ENCODE measurements around the gene UPF1.

UPF1 gene

GRCh38 chr19:18878858-18879578 lies 47.3 kb downstream of the UPF1 start:
- no peak for DNase-seq

- DNase-seq = no peak
Measured at GRCh38 chr19:18879579-18880373, 48.0 kb downstream of the UPF1 start.

- DNase-seq = no peak
Measured at GRCh38 chr19:18881491-18881890, 49.7 kb downstream of the UPF1 start.

GRCh38 chr19:18883526-18884304 lies 52.0 kb downstream of the UPF1 start:
- DNase-seq = no peak

- no peak for DNase-seq
Measured at GRCh38 chr19:18886972-18887371, 55.2 kb downstream of the UPF1 start.

- no peak for DNase-seq
Measured at GRCh38 chr19:18889949-18890745, 58.4 kb downstream of the UPF1 start.

GRCh38 chr19:18893587-18894253 lies 62.0 kb downstream of the UPF1 start:
- DNase-seq = no peak

GRCh38 chr19:18894254-18895037 lies 62.7 kb downstream of the UPF1 start:
- no peak for DNase-seq

GRCh38 chr19:18895038-18895823 lies 63.5 kb downstream of the UPF1 start:
- no peak for DNase-seq

GRCh38 chr19:18895824-18896341 lies 64.1 kb downstream of the UPF1 start, which contains the start of gene CERS1:
Gene CERS1 (minus strand): TSS chr19:18896158. CDS start chr19:18896072, 86 bp downstream.
- DNase-seq = no peak

GRCh38 chr19:18896421-18896841 lies 64.7 kb downstream of the UPF1 start:
- DNase-seq = no peak

- no peak for DNase-seq
Measured at GRCh38 chr19:18897094-18898029, 65.6 kb downstream of the UPF1 start.

GRCh38 chr19:18898081-18898606 lies 66.4 kb downstream of the UPF1 start:
- no peak for DNase-seq

GRCh38 chr19:18898607-18899408 lies 67.0 kb downstream of the UPF1 start:
- no peak for DNase-seq

- no peak for DNase-seq
Measured at GRCh38 chr19:18899624-18900560, 68.1 kb downstream of the UPF1 start.

GRCh38 chr19:18900700-18901481 lies 69.1 kb downstream of the UPF1 start:
- no peak for DNase-seq
